Lower leg skin (tissue), 4 donors: Measurements from ENCODE around the gene DPP10. TPM values are rescaled to one million over a fixed set of nuclear protein-coding genes. Genes with fewer than 3 reads are reported as not detected.

Source experiments
- DNase-seq, 2 donors: peaks; one replicate each; pipeline ENCODE4 v3.0.0-alpha.2; 2019; ENCODE audit warnings: low spot score in 2 of 2
- H3K4me3 ChIP-seq: fragments of 200-600 bp; sonication (generic); 2 replicates; pipeline ENCODE4 v1.5.1; 2017; ENCODE audit warnings: mild to moderate bottlenecking, low read depth; ENCODE audit not compliant: poor library complexity, severe bottlenecking
- CTCF ChIP-seq, 3 donors: fragments of 450-650 bp; IDR thresholded peaks; one replicate each; pipeline ENCODE4 v1.5.1; 2016; ENCODE audit warnings: antibody characterized with exemption in 3 of 3, mild to moderate bottlenecking in 3 of 3, moderate library complexity in 2 of 3
- POLR2A ChIP-seq, 2 donors: fragments of 450-650 bp; IDR thresholded peaks; one replicate each; pipeline ENCODE4 v1.6.1; 2016 to 2017; ENCODE audit warnings: antibody characterized with exemption in 2 of 2, mild to moderate bottlenecking in 1 of 2, moderate library complexity in 1 of 2
- WGBS, 2 donors: methylation state at CpG; one replicate each; pipeline ENCODE4 v1.1.5; 2018; 5-methylcytosine and 5-hydroxymethylcytosine counted together
- intact Hi-C: fragments of 100-400 bp; cut with DNase I; formaldehyde crosslinking; loops from one replicate; pipeline ENCODE4 v1.15.0; 2023; ENCODE audit warnings: low total_unique reads
- total RNA-seq, 4 donors: library from RNA; depleted of rRNA; stranded (reverse); fragments of >200 nt; gene quantifications; one replicate each; pipeline ENCODE4 v1.1.0, GENCODE V29; 2016

The DPP10 gene
- total RNA-seq, 4 donors from 2014 or later, result 1.1 TPM; not detected in 3

DNA sequence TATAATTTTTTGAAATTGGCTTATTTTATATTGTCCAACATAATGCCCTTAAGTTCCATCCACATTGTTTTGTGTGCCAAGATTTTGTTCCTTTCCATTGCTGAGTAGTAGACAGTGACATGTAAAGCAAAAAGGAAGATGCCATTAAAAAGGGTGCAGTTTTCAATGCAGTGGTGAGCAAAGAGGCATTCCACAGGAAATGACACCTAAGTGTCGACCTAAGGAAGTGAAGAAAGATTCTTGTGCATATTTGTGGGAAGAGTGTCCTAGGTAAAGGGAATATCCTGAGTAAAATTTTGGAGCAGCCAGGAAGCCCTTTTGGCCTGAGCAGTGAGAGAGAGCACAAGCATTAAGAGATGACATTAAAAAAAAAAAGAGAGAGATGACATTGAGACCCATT, 1099.9 kb downstream of the DPP10 start:
- H3K4me3 ChIP-seq, result no peak overlapping the region
- intact Hi-C loops, result no loop called here
- no peak for DNase-seq
- 72 to 75% methylated on average over 1 of the region's 1 CpG for WGBS, 2 donors
- TF ChIP-seq POLR2A (IDR thresholded peaks at IDR 0.05), result no peak
- TF ChIP-seq CTCF (IDR thresholded peaks at IDR 0.05), result no peak

- intact Hi-C loops, result no loop called here
- TF ChIP-seq POLR2A (IDR thresholded peaks at IDR 0.05) (no peak), CTCF (IDR thresholded peaks at IDR 0.05) (no peak)
- no peak overlapping the region for H3K4me3 ChIP-seq
- no peak for DNase-seq
- 77 to 81% methylated on average over 5 of the region's 5 CpGs for WGBS, 2 donors
Measured at GRCh38 chr2:115543024-115543423, 1100.6 kb downstream of the DPP10 start.

DNA sequence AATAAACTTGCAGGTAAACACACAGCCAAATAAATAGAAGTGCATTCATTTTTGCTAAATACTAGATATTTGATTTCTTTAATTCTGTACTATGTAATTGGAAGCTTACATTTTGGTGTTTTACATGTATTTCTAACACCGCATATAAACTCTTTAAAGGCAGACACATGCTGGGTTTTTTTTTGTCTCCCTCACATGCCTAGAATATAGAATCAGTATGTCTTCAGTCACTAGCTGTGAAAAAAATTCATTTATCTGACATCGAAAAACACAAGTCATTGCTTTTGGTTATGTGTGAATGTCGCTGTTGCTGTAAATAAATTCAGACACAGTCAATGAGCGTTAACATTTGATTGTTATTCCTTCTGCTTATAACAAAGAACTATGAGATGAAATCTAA, 1101.0 kb downstream of the DPP10 start:
- 91 to 94% methylated on average over 4 of the region's 4 CpGs for WGBS, 2 donors
- no peak for TF ChIP-seq POLR2A (IDR thresholded peaks at IDR 0.05)
- no peak for TF ChIP-seq CTCF (IDR thresholded peaks at IDR 0.05)
- DNase-seq, result no peak
- H3K4me3 ChIP-seq, result no peak overlapping the region
- intact Hi-C loops, result no loop called here

DNA sequence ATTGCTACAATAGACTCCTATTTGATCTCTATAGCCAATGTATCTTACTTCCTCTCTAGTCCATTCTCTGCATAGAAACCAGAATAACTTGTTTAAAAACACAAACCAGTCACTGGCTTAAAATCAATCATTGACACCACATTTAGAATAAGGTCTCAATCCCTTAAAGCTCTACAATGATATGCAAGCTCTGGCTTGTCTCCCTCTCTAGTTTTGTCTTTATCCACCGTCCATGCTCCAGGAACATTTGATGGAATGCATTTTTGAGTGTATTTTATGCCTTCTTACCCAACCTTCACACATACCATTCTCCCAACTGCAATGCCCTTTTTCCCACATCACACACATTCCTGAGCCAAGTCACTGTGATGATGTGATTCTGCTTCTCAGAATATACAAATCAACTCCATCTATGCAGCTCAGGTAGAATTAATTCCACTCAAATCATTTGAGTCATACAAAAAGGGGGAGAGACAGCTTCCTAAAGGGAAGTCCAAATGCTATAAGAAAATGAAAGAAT, 1107.2 kb downstream of the DPP10 start:
- no peak for DNase-seq
- 38% methylated on average over 1 of the region's 1 CpG for WGBS, 2 donors
- no peak overlapping the region for H3K4me3 ChIP-seq
- intact Hi-C loops, result no loop called here
- TF ChIP-seq POLR2A (IDR thresholded peaks at IDR 0.05), result no peak

DNA sequence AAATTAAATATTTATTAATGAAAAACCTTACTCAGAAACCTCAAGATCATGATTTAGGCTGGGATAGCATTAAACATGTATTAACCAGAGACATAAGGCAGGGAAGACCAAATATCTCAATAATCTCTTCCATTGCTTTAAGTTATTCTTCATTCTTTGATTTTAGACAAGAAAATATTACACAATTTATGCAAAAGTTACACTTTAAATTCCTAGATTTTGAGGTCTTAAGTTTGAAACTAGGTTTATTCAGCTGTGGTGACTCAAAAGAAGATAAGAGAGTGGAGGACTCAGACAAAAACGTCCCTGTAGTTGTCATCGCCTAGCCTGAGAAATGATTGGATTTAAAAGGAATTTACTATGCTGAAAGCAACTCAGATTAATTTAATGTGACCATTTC, 1110.3 kb downstream of the DPP10 start:
- TF ChIP-seq CTCF (IDR thresholded peaks at IDR 0.05) (no peak), POLR2A (IDR thresholded peaks at IDR 0.05) (no peak)
- no peak overlapping the region for H3K4me3 ChIP-seq
- WGBS, 2 donors, result 76 to 82% methylated on average over 2 of the region's 2 CpGs
- intact Hi-C loops, result no loop called here
- no peak for DNase-seq

- TF ChIP-seq CTCF (IDR thresholded peaks at IDR 0.05) (no peak), POLR2A (IDR thresholded peaks at IDR 0.05) (no peak)
- no peak overlapping the region for H3K4me3 ChIP-seq
- intact Hi-C loops, result no loop called here
Measured at GRCh38 chr2:115554153-115554552, 1111.7 kb downstream of the DPP10 start.

More at GRCh38 chr2:115554153-115554552, 1111.7 kb downstream of the DPP10 start:
- no peak for DNase-seq
